ENCODE data around the gene ADGRE2.

The ADGRE2 gene

DNA sequence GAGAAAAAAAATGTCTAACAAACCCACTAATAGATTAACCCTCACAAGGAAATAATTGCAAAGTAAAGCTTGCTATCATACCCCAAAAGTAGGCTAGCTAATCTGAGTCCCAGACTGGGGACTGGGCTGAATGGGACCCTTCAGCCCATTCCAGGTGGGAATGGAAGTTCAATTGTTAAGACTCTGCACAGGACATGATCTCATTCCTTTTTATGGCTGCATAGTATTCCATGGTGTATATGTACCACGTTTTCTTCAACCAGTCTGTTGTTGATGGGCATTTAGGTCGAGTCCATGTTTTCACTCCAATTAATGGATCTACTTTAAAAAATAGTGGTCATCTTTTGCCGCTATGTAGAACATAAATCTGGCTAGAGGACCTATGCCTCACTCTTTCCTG, 38.7 kb upstream of the ADGRE2 start:
- no peak for DNase-seq (ENCODE audit: low spot score)
- Histone ChIP-seq H4K8ac (ENCODE audit: low read depth, low read length) (no peak overlapping the region), H3K4me1 (ENCODE audit: control insufficient read depth in 2 of 2, insufficient read depth in 1 of 2, low read depth in 1 of 2, low read length in 2 of 2) (no peaks in the 10 kb centered on the region), H2AK5ac (ENCODE audit: low read depth, low read length) (no peak overlapping the region), H2BK5ac (ENCODE audit: low read length) (no peak overlapping the region), H3K27me3 (ENCODE audit: control insufficient read depth in 3 of 3, insufficient read depth in 3 of 3, low read depth in 1 of 3, low read length in 3 of 3) (peaks cover 0 to 4% (median 0%) of the 10 kb centered on the region in 3 experiments), H3K79me1 (ENCODE audit: low read depth, low read length) (no peaks in the 10 kb centered on the region), H2BK12ac (ENCODE audit: low read length) (no peak overlapping the region), H2BK120ac (ENCODE audit: low read depth, low read length) (no peak overlapping the region), H3K4me3 (ENCODE audit: low read length in 2 of 2) (no peak overlapping the region), H3K23ac (ENCODE audit: low read depth, low read length, poor library complexity) (no peak overlapping the region), H3K36me3 (replicated peaks in 1 of 2; ENCODE audit: control insufficient read depth in 2 of 2, insufficient read depth in 2 of 2, low read length in 2 of 2) (no peaks in the 10 kb centered on the region), H3K4me2 (ENCODE audit: insufficient read depth, low read length, poor library complexity, severe bottlenecking) (no peak overlapping the region), H2BK15ac (ENCODE audit: low read length) (no peak overlapping the region), H3K27ac (replicated peaks; ENCODE audit: low read length) (no peak overlapping the region), H4K91ac (ENCODE audit: low read depth, low read length, poor library complexity) (no peak overlapping the region), H2AFZ (ENCODE audit: low read length) (no peak overlapping the region), H3K18ac (ENCODE audit: low read length) (no peak overlapping the region), H3K4ac (ENCODE audit: low read length) (no peak overlapping the region), H3K14ac (ENCODE audit: low read length) (no peak overlapping the region), H3K9ac (ENCODE audit: low read depth, low read length, poor library complexity) (no peak overlapping the region), H3K9me3 (replicated peaks in 1 of 2; ENCODE audit: control insufficient read depth in 2 of 2, insufficient read depth in 1 of 2, low read depth in 1 of 2, low read length in 2 of 2) (no peaks in the 10 kb centered on the region)
- WGBS, 2 donors (ENCODE audit: extremely low coverage in 2 of 2, insufficient read length in 2 of 2, insufficient replicate concordance in 1 of 2) = no CpG with 5 or more reads among the region's 3 CpGs

DNA sequence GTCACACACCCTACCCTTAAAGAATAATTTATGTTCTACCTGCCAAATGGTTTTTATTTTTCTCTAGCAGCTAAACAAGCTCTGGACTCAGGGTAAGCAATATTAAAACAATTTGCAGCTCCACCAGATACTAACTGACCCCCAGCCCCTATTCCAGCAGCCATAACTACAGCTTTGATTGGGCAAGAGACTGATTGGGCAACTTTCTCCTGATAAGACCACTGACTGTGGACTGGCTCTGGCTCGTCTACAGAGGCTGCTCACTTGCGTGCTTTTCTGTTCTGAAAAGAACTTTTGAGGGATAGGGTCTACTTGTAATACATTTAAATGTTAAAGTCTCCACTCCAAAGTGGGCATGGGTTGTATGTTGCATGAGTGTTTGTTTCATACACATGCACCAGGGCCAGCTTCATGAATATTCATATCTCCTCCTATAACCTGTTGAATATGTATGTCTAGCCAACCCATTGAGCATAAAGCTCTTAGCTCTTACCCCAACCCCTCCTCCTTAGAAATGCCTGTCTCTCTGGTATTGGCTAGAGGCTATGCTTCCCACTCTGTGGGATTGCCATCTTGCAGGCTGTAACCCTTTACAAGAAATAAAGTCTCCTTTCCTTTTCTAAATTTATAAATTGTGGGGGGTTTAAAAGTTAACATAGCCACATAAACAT, 36.8 kb upstream of the ADGRE2 start:
- Histone ChIP-seq H3K36me3 (replicated peaks in 1 of 2; ENCODE audit: control insufficient read depth in 2 of 2, insufficient read depth in 2 of 2, low read length in 2 of 2) (no peaks in the 10 kb centered on the region), H2AK5ac (ENCODE audit: low read depth, low read length) (no peak overlapping the region), H4K91ac (ENCODE audit: low read depth, low read length, poor library complexity) (no peak overlapping the region), H3K79me1 (ENCODE audit: low read depth, low read length) (no peaks in the 10 kb centered on the region), H3K14ac (ENCODE audit: low read length) (no peak overlapping the region), H3K9ac (ENCODE audit: low read depth, low read length, poor library complexity) (no peak overlapping the region), H2AFZ (ENCODE audit: low read length) (no peak overlapping the region), H3K27ac (replicated peaks; ENCODE audit: low read length) (no peak overlapping the region), H3K4me1 (ENCODE audit: control insufficient read depth in 2 of 2, insufficient read depth in 1 of 2, low read depth in 1 of 2, low read length in 2 of 2) (peaks cover 0 to 1% of the 10 kb centered on the region in 2 donors), H2BK120ac (ENCODE audit: low read depth, low read length) (no peak overlapping the region), H3K9me3 (replicated peaks in 1 of 2; ENCODE audit: control insufficient read depth in 2 of 2, insufficient read depth in 1 of 2, low read depth in 1 of 2, low read length in 2 of 2) (no peaks in the 10 kb centered on the region), H2BK5ac (ENCODE audit: low read length) (no peak overlapping the region), H3K18ac (ENCODE audit: low read length) (no peak overlapping the region), H4K8ac (ENCODE audit: low read depth, low read length) (no peak overlapping the region), H3K4ac (ENCODE audit: low read length) (no peak overlapping the region), H3K4me3 (ENCODE audit: low read length in 2 of 2) (no peak overlapping the region), H2BK15ac (ENCODE audit: low read length) (no peak overlapping the region), H2BK12ac (ENCODE audit: low read length) (no peak overlapping the region), H3K27me3 (ENCODE audit: control insufficient read depth in 3 of 3, insufficient read depth in 3 of 3, low read depth in 1 of 3, low read length in 3 of 3) (peaks cover 0 to 14% (median 0%) of the 10 kb centered on the region in 3 experiments), H3K4me2 (ENCODE audit: insufficient read depth, low read length, poor library complexity, severe bottlenecking) (no peak overlapping the region), H3K23ac (ENCODE audit: low read depth, low read length, poor library complexity) (no peak overlapping the region)
- DNase-seq (ENCODE audit: low spot score) = no peak
- no CpG with 5 or more reads among the region's 2 CpGs for WGBS, 2 donors (ENCODE audit: extremely low coverage in 2 of 2, insufficient read length in 2 of 2, insufficient replicate concordance in 1 of 2)

DNA sequence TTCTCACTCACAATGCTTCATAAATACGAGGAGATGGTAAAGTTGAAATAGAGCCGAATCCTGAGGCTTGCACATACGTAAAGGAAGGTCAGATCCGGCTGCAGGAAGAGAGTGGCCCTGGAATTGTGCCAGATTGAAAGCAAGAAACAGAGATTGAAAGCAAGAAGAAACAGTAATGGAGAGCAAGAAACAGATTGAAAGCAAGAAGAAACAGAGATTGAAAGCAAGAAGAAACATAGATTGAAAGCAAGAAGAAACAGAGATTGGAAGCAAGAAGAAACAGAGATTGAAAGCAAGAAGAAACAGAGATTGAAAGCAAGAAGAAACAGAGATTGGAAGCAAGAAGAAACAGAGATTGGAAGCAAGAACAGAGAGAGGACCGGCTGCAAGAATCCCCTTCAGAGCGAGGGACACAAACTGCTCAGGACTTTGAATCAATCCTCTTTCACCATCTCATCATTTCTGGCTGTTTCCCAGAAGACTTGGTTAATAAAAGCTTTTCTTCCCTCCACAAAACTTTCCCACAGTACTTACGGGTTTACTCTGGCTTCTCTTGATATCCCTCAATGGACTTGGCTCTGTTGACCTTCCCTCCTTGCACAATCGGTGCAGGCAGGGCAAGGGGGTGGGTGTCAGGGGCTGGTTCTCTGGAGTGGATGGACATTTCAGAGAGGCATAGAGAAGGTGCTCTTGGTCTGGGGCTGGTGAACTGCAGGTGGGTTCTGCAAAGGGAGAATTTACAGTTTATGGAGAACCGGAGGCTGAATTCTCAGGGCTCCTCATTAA, 31.1 kb upstream of the ADGRE2 start:
- Histone ChIP-seq H2BK15ac (ENCODE audit: low read length) (no peak overlapping the region), H3K4me2 (ENCODE audit: insufficient read depth, low read length, poor library complexity, severe bottlenecking) (no peak overlapping the region), H3K23ac (ENCODE audit: low read depth, low read length, poor library complexity) (no peak overlapping the region), H3K9ac (ENCODE audit: low read depth, low read length, poor library complexity) (no peak overlapping the region), H3K27ac (replicated peaks; ENCODE audit: low read length) (no peak overlapping the region), H3K4ac (ENCODE audit: low read length) (no peak overlapping the region), H2AFZ (ENCODE audit: low read length) (no peak overlapping the region), H3K79me1 (ENCODE audit: low read depth, low read length) (no peaks in the 10 kb centered on the region), H3K18ac (ENCODE audit: low read length) (no peak overlapping the region), H3K27me3 (ENCODE audit: control insufficient read depth in 3 of 3, insufficient read depth in 3 of 3, low read depth in 1 of 3, low read length in 3 of 3) (peaks cover 0 to 16% (median 0%) of the 10 kb centered on the region in 3 experiments), H4K8ac (ENCODE audit: low read depth, low read length) (no peak overlapping the region), H4K91ac (ENCODE audit: low read depth, low read length, poor library complexity) (no peak overlapping the region), H2BK12ac (ENCODE audit: low read length) (no peak overlapping the region), H3K9me3 (replicated peaks in 1 of 2; ENCODE audit: control insufficient read depth in 2 of 2, insufficient read depth in 1 of 2, low read depth in 1 of 2, low read length in 2 of 2) (no peaks in the 10 kb centered on the region), H3K4me3 (ENCODE audit: low read length in 2 of 2) (no peak overlapping the region), H3K4me1 (ENCODE audit: control insufficient read depth in 2 of 2, insufficient read depth in 1 of 2, low read depth in 1 of 2, low read length in 2 of 2) (peaks cover 0 to 1% of the 10 kb centered on the region in 2 donors), H3K36me3 (replicated peaks in 1 of 2; ENCODE audit: control insufficient read depth in 2 of 2, insufficient read depth in 2 of 2, low read length in 2 of 2) (no peaks in the 10 kb centered on the region), H2BK120ac (ENCODE audit: low read depth, low read length) (no peak overlapping the region), H2AK5ac (ENCODE audit: low read depth, low read length) (no peak overlapping the region), H2BK5ac (ENCODE audit: low read length) (no peak overlapping the region), H3K14ac (ENCODE audit: low read length) (no peak overlapping the region)
- DNase-seq (ENCODE audit: low spot score) = no peak
- WGBS, 2 donors (ENCODE audit: extremely low coverage in 2 of 2, insufficient read length in 2 of 2, insufficient replicate concordance in 1 of 2) = no CpG with 5 or more reads among the region's 9 CpGs

DNA sequence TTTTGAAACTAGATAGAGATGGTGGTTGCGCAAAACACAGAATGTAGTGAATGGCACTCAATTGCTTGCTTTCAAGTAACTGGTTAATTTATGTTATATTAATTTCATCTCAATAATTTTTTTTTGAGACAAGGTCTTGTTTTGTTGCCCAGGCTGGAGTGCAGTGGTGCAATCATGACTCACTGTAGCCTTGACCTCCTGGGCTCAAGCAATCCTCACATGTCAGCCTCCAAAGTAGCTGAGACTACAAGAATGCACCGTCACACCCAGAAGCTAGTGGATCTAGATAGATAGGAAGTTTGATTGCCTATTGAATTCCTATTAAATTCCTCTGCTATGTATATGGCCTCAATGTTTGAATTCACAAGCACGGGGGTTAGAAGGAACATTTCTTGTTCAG, 26.4 kb upstream of the ADGRE2 start:
- no peak overlapping the region for H3K23ac ChIP-seq (ENCODE audit: low read depth, low read length, poor library complexity)
- H3K36me3 ChIP-seq (replicated peaks in 1 of 2; ENCODE audit: control insufficient read depth in 2 of 2, insufficient read depth in 2 of 2, low read length in 2 of 2) = no peaks in the 10 kb centered on the region
- H2AK5ac ChIP-seq (ENCODE audit: low read depth, low read length) = no peak overlapping the region
- no peak overlapping the region for H3K4me2 ChIP-seq (ENCODE audit: insufficient read depth, low read length, poor library complexity, severe bottlenecking)
- H3K27me3 ChIP-seq (ENCODE audit: control insufficient read depth in 3 of 3, insufficient read depth in 3 of 3, low read depth in 1 of 3, low read length in 3 of 3) = no peaks in the 10 kb centered on the region
- H2BK12ac ChIP-seq (ENCODE audit: low read length) = no peak overlapping the region
- H2BK120ac ChIP-seq (ENCODE audit: low read depth, low read length) = no peak overlapping the region
- 100% methylated on average over 1 of the region's 3 CpGs; no CpG with 5 or more reads in 1 of the 2 donors for WGBS, 2 donors (ENCODE audit: extremely low coverage in 2 of 2, insufficient read length in 2 of 2, insufficient replicate concordance in 1 of 2)
- no peaks in the 10 kb centered on the region for H3K4me1 ChIP-seq (ENCODE audit: control insufficient read depth in 2 of 2, insufficient read depth in 1 of 2, low read depth in 1 of 2, low read length in 2 of 2)
- no peak overlapping the region for H3K27ac ChIP-seq (replicated peaks; ENCODE audit: low read length)
- H3K9ac ChIP-seq (ENCODE audit: low read depth, low read length, poor library complexity) = no peak overlapping the region
- no peak overlapping the region for H3K4me3 ChIP-seq (ENCODE audit: low read length in 2 of 2)
- no peak overlapping the region for H2AFZ ChIP-seq (ENCODE audit: low read length)
- no peak for DNase-seq (ENCODE audit: low spot score)
- no peak overlapping the region for H2BK15ac ChIP-seq (ENCODE audit: low read length)
- no peak overlapping the region for H3K4ac ChIP-seq (ENCODE audit: low read length)
- H4K8ac ChIP-seq (ENCODE audit: low read depth, low read length) = no peak overlapping the region
- no peak overlapping the region for H2BK5ac ChIP-seq (ENCODE audit: low read length)
- no peaks in the 10 kb centered on the region for H3K79me1 ChIP-seq (ENCODE audit: low read depth, low read length)
- no peak overlapping the region for H3K18ac ChIP-seq (ENCODE audit: low read length)
- H3K14ac ChIP-seq (ENCODE audit: low read length) = no peak overlapping the region
- H4K91ac ChIP-seq (ENCODE audit: low read depth, low read length, poor library complexity) = no peak overlapping the region
- no peaks in the 10 kb centered on the region for H3K9me3 ChIP-seq (replicated peaks in 1 of 2; ENCODE audit: control insufficient read depth in 2 of 2, insufficient read depth in 1 of 2, low read depth in 1 of 2, low read length in 2 of 2)
